A549 (cell line): ENCODE measurements around the gene KSR1.

ENCODE experiments used
- CTCF ChIP-seq: fragments of >200 bp; sonication (Bioruptor Twin); formaldehyde crosslinking; IDR thresholded peaks from 3 replicates; pipeline ENCODE4 v1.5.1; 2016
- EP300 ChIP-seq, 2 experiments: fragments of >200 bp; sonication (Bioruptor Twin); formaldehyde crosslinking; IDR thresholded peaks; 2 replicates in 1 of 2; 3 replicates in 1 of 2; pipeline ENCODE4 v1.6.1; 2016 to 2017
- HMGXB4 ChIP-seq: fragments of 250-450 bp; sonication (Bioruptor Pico); IDR thresholded peaks from 2 replicates; pipeline ENCODE4 v1.5.0; 2021; ENCODE audit warnings: mild to moderate bottlenecking, moderate library complexity, borderline replicate concordance
- KDM5A ChIP-seq: fragments of 200-600 bp; sonication (generic); IDR thresholded peaks from 2 replicates; pipeline ENCODE4 v1.6.1; 2016; ENCODE audit warnings: antibody characterized with exemption, mild to moderate bottlenecking
- USF2 ChIP-seq: fragments of 450-650 bp; IDR thresholded peaks from 2 replicates; pipeline ENCODE4 v1.6.1; 2014; ENCODE audit warnings: antibody characterized with exemption
- ZSCAN20 ChIP-seq: fragments of 250-450 bp; sonication (Bioruptor Pico); IDR thresholded peaks from 2 replicates; pipeline ENCODE4 v1.8.0; 2022; ENCODE audit warnings: mild to moderate bottlenecking, moderate library complexity

- TF ChIP-seq CTCF (no peak), KDM5A (no peak), EP300 (IDR thresholded peaks at IDR 0.05) (no peak), HMGXB4 (CRISPR knock-in tag) (no peak), USF2 (no peak), ZSCAN20 (no peak)
These were observed 55.1 kb downstream of the KSR1 start for GRCh38 chr17:27511168-27511883.
